Gastroesophageal sphincter (tissue), 4 donors: ENCODE data around the gene NEURL1. TPM values are rescaled to one million over a fixed set of nuclear protein-coding genes. Genes with fewer than 3 reads are reported as not detected.

Experiments used
- ATAC-seq: fragments of 150-250 bp; one replicate; pipeline ENCODE4 v1.9.1; 2016; ENCODE audit warnings: mild to moderate bottlenecking, moderate library complexity
- H3K27ac ChIP-seq, 4 donors: fragments of 200-600 bp; sonication (generic) in 3 of 4; 1 replicate in 3 of 4; 2 replicates in 1 of 4; pipeline ENCODE4 v1.5.1; 2016 to 2019
- H3K27me3 ChIP-seq: fragments of 200-600 bp; sonication (generic); one replicate; pipeline ENCODE4 v1.5.1; 2019
- H3K36me3 ChIP-seq, 2 donors: fragments of 200-600 bp; sonication (generic); one replicate each; pipeline ENCODE4 v1.5.1; 2019; ENCODE audit warnings: control low read depth in 1 of 2
- H3K4me1 ChIP-seq, 3 donors: fragments of 200-600 bp; sonication (generic); 1 replicate in 2 of 3; 2 replicates in 1 of 3; pipeline ENCODE4 v1.5.1; 2016 to 2019; ENCODE audit warnings: control low read depth in 2 of 3
- H3K4me3 ChIP-seq, 2 donors: fragments of 200-600 bp; sonication (generic); one replicate each; pipeline ENCODE4 v1.5.1; 2019; ENCODE audit warnings: mild to moderate bottlenecking in 1 of 2, moderate library complexity in 1 of 2
- H3K9me3 ChIP-seq, 3 donors: fragments of 200-600 bp; sonication (generic); one replicate each; pipeline ENCODE4 v1.5.1; 2017 to 2019; ENCODE audit warnings: control low read depth in 2 of 3
- CTCF ChIP-seq, 4 experiments: fragments of 200-600 bp in 2 of 4; fragments of 450-650 bp in 2 of 4; sonication (generic) in 1 of 4; IDR thresholded peaks; one replicate each; pipeline ENCODE4 v1.5.1; 2017 to 2019; ENCODE audit warnings: antibody characterized with exemption in 4 of 4, mild to moderate bottlenecking in 2 of 4, moderate library complexity in 2 of 4
- EP300 ChIP-seq: sonication (generic); formaldehyde crosslinking; IDR thresholded peaks from one replicate; pipeline ENCODE4 v1.6.1; 2017; ENCODE audit warnings: antibody characterized with exemption, mild to moderate bottlenecking
- POLR2A ChIP-seq, 2 donors: fragments of 450-650 bp; IDR thresholded peaks; one replicate each; pipeline ENCODE4 v1.6.1; 2017; ENCODE audit warnings: antibody characterized with exemption in 2 of 2, mild to moderate bottlenecking in 2 of 2, moderate library complexity in 1 of 2
- POLR2AphosphoS5 ChIP-seq: sonication (generic); formaldehyde crosslinking; IDR thresholded peaks from one replicate; pipeline ENCODE4 v1.6.1; 2017; ENCODE audit warnings: antibody characterized with exemption
- WGBS, 2 donors: methylation state at CpG; one replicate each; pipeline ENCODE4 v1.1.5; 2018; ENCODE audit warnings: low coverage in 1 of 2; 5-methylcytosine and 5-hydroxymethylcytosine counted together
- total RNA-seq, 4 donors: library from RNA; depleted of rRNA; stranded (reverse); fragments of >200 nt; gene quantifications; one replicate each; pipeline ENCODE4 v1.1.0, GENCODE V29; 2016

The NEURL1 gene
- total RNA-seq: under 1 TPM in 3 of 4 donors, not detected in 1; 0.15 to 0.27 (median 0.19) TPM

- Histone ChIP-seq H3K4me3 (peak within 1 kb of the TSS; percentile 43 to 69), H3K9me3 (no peaks in the 10 kb centered on the region), H3K4me1 (peaks cover 0 to 21% (median 4%) of the 10 kb centered on the region in 3 donors), H3K27ac (no peak within 1 kb of the TSS), H3K27me3 (peaks cover 46% of the 10 kb centered on the region), H3K36me3 (no peaks in the 10 kb centered on the region)
- no peak for ATAC-seq
- TF ChIP-seq CTCF (IDR thresholded peaks at IDR 0.05): no peak
- TF ChIP-seq EP300: no peak
- TF ChIP-seq POLR2A (IDR thresholded peaks at IDR 0.05): no peak
- no peak for TF ChIP-seq POLR2AphosphoS5
- WGBS, 2 donors: 6 to 29% methylated on average over 4 to 12 of the region's 65 CpGs
Measured at GRCh38 chr10:103493362-103493915, at the start of gene NEURL1. Gene NEURL1 (plus strand): TSS chr10:103493705. CDS start chr10:103494388, 683 bp downstream.

- no peak for ATAC-seq
- H3K36me3 ChIP-seq: peaks cover 0 to 100% of the 10 kb centered on the region in 2 donors
Measured at GRCh38 chr10:103444478-103444877, 49.0 kb upstream of the NEURL1 start.

GRCh38 chr10:103445366-103445765, 48.1 kb upstream of the NEURL1 start:
- no peak for TF ChIP-seq POLR2A (IDR thresholded peaks at IDR 0.05)
- TF ChIP-seq EP300: no peak
- no peak for TF ChIP-seq POLR2AphosphoS5
- TF ChIP-seq CTCF (IDR thresholded peaks at IDR 0.05): no peak
- no peak for ATAC-seq
- H3K9me3 ChIP-seq: no peaks in the 10 kb centered on the region
- H3K36me3 ChIP-seq: peaks cover 0 to 100% of the 10 kb centered on the region in 2 donors
- 79 to 87% methylated on average over 3 to 7 of the region's 9 CpGs for WGBS, 2 donors
- H3K4me3 ChIP-seq: no peak overlapping the region
- H3K27ac ChIP-seq: peak overlapping the region; percentile 44 to 91 (median 88)
- no peaks in the 10 kb centered on the region for H3K27me3 ChIP-seq
- H3K4me1 ChIP-seq: peaks cover 0 to 85% (median 51%) of the 10 kb centered on the region in 3 donors

More at GRCh38 chr10:103444478-103444877, 49.0 kb upstream of the NEURL1 start:
- no peaks in the 10 kb centered on the region for H3K9me3 ChIP-seq
- H3K4me3 ChIP-seq: no peak overlapping the region
- no peaks in the 10 kb centered on the region for H3K27me3 ChIP-seq
- no peak for TF ChIP-seq POLR2AphosphoS5
- no peak for TF ChIP-seq EP300
- no peak for TF ChIP-seq POLR2A (IDR thresholded peaks at IDR 0.05)
- no peak for TF ChIP-seq CTCF (IDR thresholded peaks at IDR 0.05)
- peaks cover 0 to 76% (median 42%) of the 10 kb centered on the region in 3 donors for H3K4me1 ChIP-seq
- H3K27ac ChIP-seq: peak overlapping the region in 3 of 4 donors; percentile 86 to 91 (median 90)
- whole genome bisulfite sequencing, 2 donors: 90% methylated on average over 2 of the region's 10 CpGs; no CpG with 5 or more reads in 1 of the 2 donors

DNA sequence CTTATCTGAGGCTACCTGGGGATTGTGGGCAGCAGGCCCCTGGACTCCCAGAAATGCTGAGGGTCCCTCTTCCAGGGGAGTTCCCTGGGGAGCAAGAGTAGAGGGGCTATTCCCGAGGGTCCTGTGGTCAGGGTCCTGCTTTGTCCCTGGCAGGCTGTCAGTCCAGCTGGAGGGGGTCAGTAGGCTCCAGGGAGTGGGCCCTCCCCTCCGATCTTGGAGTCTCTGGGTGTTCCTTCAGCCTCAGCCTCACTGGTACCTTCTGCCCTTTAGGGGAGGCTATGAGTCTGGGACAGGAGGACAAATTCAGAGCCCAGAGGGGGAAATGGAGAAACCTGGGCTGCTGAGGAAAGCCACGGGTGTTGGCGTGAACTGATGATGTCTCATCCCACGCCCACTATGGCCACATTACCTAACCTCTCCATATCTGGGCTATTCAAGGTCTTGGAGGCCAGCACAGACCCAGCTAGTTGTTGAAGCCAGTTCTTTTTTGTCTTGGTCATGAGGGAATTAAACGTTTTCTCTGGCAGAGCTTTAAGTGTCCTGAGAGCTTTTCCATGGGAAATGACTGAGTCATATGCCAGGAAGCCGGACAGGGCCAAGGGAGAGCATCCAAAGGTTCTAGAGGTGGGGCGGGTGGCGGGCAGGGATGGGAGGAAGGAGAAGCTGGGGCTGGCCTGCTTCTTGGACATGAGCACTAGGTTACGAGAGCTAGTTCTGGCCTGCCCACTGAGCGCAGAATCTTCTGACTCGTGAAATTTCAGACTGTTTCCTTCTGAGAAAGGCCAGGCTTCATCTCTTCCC, 47.5 kb upstream of the NEURL1 start:
- 14 to 43% methylated on average over 3 to 9 of the region's 12 CpGs for WGBS, 2 donors
- no peaks in the 10 kb centered on the region for H3K9me3 ChIP-seq
- H3K4me3 ChIP-seq: no peak overlapping the region
- H3K27me3 ChIP-seq: no peaks in the 10 kb centered on the region
- H3K36me3 ChIP-seq: peaks cover 0 to 95% of the 10 kb centered on the region in 2 donors
- TF ChIP-seq POLR2A (IDR thresholded peaks at IDR 0.05) (no peak), POLR2AphosphoS5 (peak; percentile 74), EP300 (no peak), CTCF (IDR thresholded peaks at IDR 0.05) (no peak)
- H3K4me1 ChIP-seq: peaks cover 0 to 91% (median 54%) of the 10 kb centered on the region in 3 donors
- peak; percentile 86 for ATAC-seq
- peak overlapping the region; percentile 44 to 91 (median 88) for H3K27ac ChIP-seq
